Fibroblast of mammary gland (primary cell): Measurements from ENCODE around the gene RAB20.

Experiments used
- DNase-seq: peaks from one replicate; pipeline ENCODE4 v3.0.0-alpha.2; 2010; ENCODE audit warnings: low read depth
- H3K4me3 ChIP-seq: 2 replicates; pipeline ENCODE4 v1.5.1; 2011; ENCODE audit warnings: low read depth, mild to moderate bottlenecking, low read length, moderate library complexity; ENCODE audit not compliant: control insufficient read depth
- CTCF ChIP-seq: conservative IDR thresholded peaks from 2 replicates; pipeline ENCODE4 v1.5.1; 2011; ENCODE audit warnings: low read depth, low read length, inconsistent platforms; ENCODE audit not compliant: control insufficient read depth, insufficient read depth

RAB20 gene

GRCh38 chr13:110556224-110556606, 5.3 kb downstream of the RAB20 start:
- TF ChIP-seq CTCF, result no peak
- DNase-seq, result no peak
- no peak overlapping the region for H3K4me3 ChIP-seq

- no peak for DNase-seq
- no peak overlapping the region for H3K4me3 ChIP-seq
- no peak for TF ChIP-seq CTCF
Observed at GRCh38 chr13:110555601-110556223, 5.8 kb downstream of the RAB20 start.

GRCh38 chr13:110554946-110555345, 6.6 kb downstream of the RAB20 start:
- no peak overlapping the region for H3K4me3 ChIP-seq
- no peak for DNase-seq
- TF ChIP-seq CTCF, result no peak

- no peak overlapping the region for H3K4me3 ChIP-seq
- TF ChIP-seq CTCF, result no peak
- no peak for DNase-seq
Observed at GRCh38 chr13:110554227-110554836, 7.2 kb downstream of the RAB20 start.

- no peak for TF ChIP-seq CTCF
- H3K4me3 ChIP-seq, result no peak overlapping the region
- DNase-seq, result no peak
Observed at GRCh38 chr13:110553417-110553816, 8.1 kb downstream of the RAB20 start.

- no peak for TF ChIP-seq CTCF
- DNase-seq, result no peak
- no peak overlapping the region for H3K4me3 ChIP-seq
Observed at GRCh38 chr13:110552767-110553166, 8.8 kb downstream of the RAB20 start.
